Dermis microvascular lymphatic vessel endothelial cell (primary cell): ENCODE data around the gene LCAT. TPM values are rescaled to one million over a fixed set of nuclear protein-coding genes. Genes with fewer than 3 reads are reported as not detected.
"Not testable (repeated sequence)": the region's sequence is repeated elsewhere in the genome, so short reads cannot be mapped to it uniquely, and the experiment has no call there.

Source experiments
- DNase-seq, 2 donors: peaks; one replicate each; pipeline versions ENCODE4 v3.0.0 to v3.0.0-alpha.2; 2010; ENCODE audit warnings: low read depth in 2 of 2
- total RNA-seq: library from RNA; depleted of rRNA; stranded (reverse); fragments of >200 nt; gene quantifications from 2 replicates; pipeline ENCODE4 v1.2.1, GENCODE V29; 2014

Gene LCAT
- total RNA-seq, 1 donor from 2014 or later, result 1.8 TPM

GRCh38 chr16:67949645-67950044 lies 5.7 kb upstream of the LCAT start:
- DNase-seq, result no peak

- DNase-seq, result no peak
These were observed 4.1 kb upstream of the LCAT start for GRCh38 chr16:67948015-67948414.

GRCh38 chr16:67946966-67947558 lies 3.1 kb upstream of the LCAT start:
- DNase-seq, result no peak

- no peak for DNase-seq
These were observed 2.2 kb upstream of the LCAT start for GRCh38 chr16:67946128-67946569.

- DNase-seq, result no peak
These were observed 1.5 kb upstream of the LCAT start for GRCh38 chr16:67945392-67945933.

- DNase-seq, result no peak
These were observed 921 bp upstream of the LCAT start for GRCh38 chr16:67944690-67945391.

GRCh38 chr16:67943256-67943618 lies 683 bp downstream of the LCAT start:
- no peak for DNase-seq

- DNase-seq, result no peak
These were observed 1.2 kb downstream of the LCAT start for GRCh38 chr16:67942510-67943255.

- DNase-seq, result peak in 1 of 2 donors; percentile 39
These were observed 1.8 kb downstream of the LCAT start for GRCh38 chr16:67942200-67942509.

GRCh38 chr16:67941469-67942199 lies 2.3 kb downstream of the LCAT start:
- DNase-seq, result no peak

- DNase-seq, result no peak
These were observed 3.4 kb downstream of the LCAT start for GRCh38 chr16:67940446-67941089.

GRCh38 chr16:67939507-67940445 lies 4.1 kb downstream of the LCAT start:
- no peak for DNase-seq

- not testable (repeated sequence) for DNase-seq
These were observed 6.2 kb downstream of the LCAT start for GRCh38 chr16:67937713-67938112.

- no peak for DNase-seq
These were observed 6.9 kb downstream of the LCAT start for GRCh38 chr16:67936880-67937605.

- DNase-seq, result peak in 1 of 2 donors; percentile 56
These were observed 7.6 kb downstream of the LCAT start, which contains the start of gene PSMB10 for GRCh38 chr16:67936124-67936879. Gene PSMB10, minus strand, starts transcription at chr16:67936850. Its CDS starts 101 bp downstream, at chr16:67936749.

GRCh38 chr16:67935402-67936123 lies 8.4 kb downstream of the LCAT start:
- DNase-seq, result peak; percentile 82 to 94

GRCh38 chr16:67935101-67935401 lies 8.9 kb downstream of the LCAT start:
- no peak for DNase-seq
